Activated naive CD8-positive, alpha-beta T cell treated with anti-CD3 and anti-CD28 coated beads, Interleukin-2, amount 10 ng/mL, durations not matched to agents 7 days and 5 days (primary cell): ENCODE data around the gene IL1RL2. TPM values are rescaled to one million over a fixed set of nuclear protein-coding genes. Genes with fewer than 3 reads are reported as not detected.

Source experiments
- ATAC-seq: fragments of 150-1000 bp; cut with Tn5 transposase; one replicate; pipeline ENCODE4 v1.10.0; 2021; ENCODE audit warnings: low read depth, moderate library complexity
- POLR2A ChIA-PET: fragments of 350-600 bp; sonication (Branson Sonifier 250); formaldehyde crosslinking; loops from one replicate; lab custom pipeline; 2021; ENCODE audit warnings: antibody characterized with exemption; lab: Charles Lee
- DNase-seq: peaks from one replicate; pipeline ENCODE4 v3.0.0; 2021
- H3K27ac Mint-ChIP-seq: one replicate; pipeline ENCODE4 v1.8.0; 2022; ENCODE audit warnings: mild to moderate bottlenecking, mixed read lengths
- H3K27me3 Mint-ChIP-seq: one replicate; pipeline ENCODE4 v1.8.0; 2022; ENCODE audit warnings: mild to moderate bottlenecking, moderate library complexity, mixed read lengths
- H3K36me3 Mint-ChIP-seq: one replicate; pipeline ENCODE4 v1.8.0; 2021; ENCODE audit warnings: mild to moderate bottlenecking, mixed read lengths
- H3K4me1 Mint-ChIP-seq: one replicate; pipeline ENCODE4 v1.8.0; 2021; ENCODE audit warnings: mixed read lengths
- H3K4me3 Mint-ChIP-seq: one replicate; pipeline ENCODE4 v1.8.0; 2022; ENCODE audit warnings: mild to moderate bottlenecking, moderate library complexity, mixed read lengths
- H3K9me3 Mint-ChIP-seq: one replicate; pipeline ENCODE4 v1.8.0; 2021; ENCODE audit warnings: mixed read lengths
- total RNA-seq, 2 experiments: library from RNA; stranded (reverse); gene quantifications; one replicate each; pipeline ENCODE4 v1.2.3, GENCODE V29; 2021

The IL1RL2 gene
- total RNA-seq, 2 experiments from 2014 or later: not detected

- H3K4me1 Mint-ChIP-seq: peaks cover 8% of the 10 kb centered on the region
- DNase-seq: no peak
- peaks cover 49% of the 10 kb centered on the region for H3K9me3 Mint-ChIP-seq
- no peak overlapping the region for H3K27ac Mint-ChIP-seq
- POLR2A ChIA-PET: no interaction called here
- H3K27me3 Mint-ChIP-seq: peaks cover 8% of the 10 kb centered on the region
- no peak for ATAC-seq
- H3K36me3 Mint-ChIP-seq: peaks cover 12% of the 10 kb centered on the region
- no peak overlapping the region for H3K4me3 Mint-ChIP-seq
Observed at GRCh38 chr2:102147935-102148334, 38.9 kb upstream of the IL1RL2 start.

DNA sequence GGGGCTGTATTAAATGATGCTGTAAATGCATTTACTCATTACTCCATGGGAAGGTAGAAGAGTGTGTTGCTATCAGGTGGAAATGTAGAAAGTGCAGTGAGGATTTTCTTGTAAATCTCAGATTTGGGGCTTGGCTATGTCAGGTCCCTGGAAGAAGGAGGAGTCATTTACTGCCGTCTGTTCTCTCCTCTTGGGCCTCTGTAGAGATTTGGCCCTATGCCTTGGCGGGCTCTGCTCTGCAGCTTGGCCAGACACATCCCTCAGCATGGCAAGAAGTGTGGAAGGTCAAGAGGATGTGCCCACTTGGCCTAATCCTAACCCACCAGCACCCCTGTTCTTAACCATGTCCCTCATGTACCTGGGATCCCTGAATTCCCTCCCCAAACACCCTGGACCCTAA, 37.6 kb upstream of the IL1RL2 start:
- Mint-ChIP-seq H3K4me3 (no peak overlapping the region), H3K9me3 (peaks cover 45% of the 10 kb centered on the region), H3K27ac (no peak overlapping the region), H3K4me1 (peaks cover 4% of the 10 kb centered on the region), H3K36me3 (peaks cover 8% of the 10 kb centered on the region), H3K27me3 (peaks cover 3% of the 10 kb centered on the region)
- POLR2A ChIA-PET: no interaction called here
- DNase-seq (no peak), ATAC-seq (no peak)

- POLR2A ChIA-PET: no interaction called here
- ATAC-seq (no peak), DNase-seq (no peak)
- peaks cover 3% of the 10 kb centered on the region for H3K27me3 Mint-ChIP-seq
- no peak overlapping the region for H3K4me3 Mint-ChIP-seq
- peaks cover 41% of the 10 kb centered on the region for H3K9me3 Mint-ChIP-seq
- H3K27ac Mint-ChIP-seq: no peak overlapping the region
- peaks cover 4% of the 10 kb centered on the region for H3K4me1 Mint-ChIP-seq
- H3K36me3 Mint-ChIP-seq: peaks cover 8% of the 10 kb centered on the region
Observed at GRCh38 chr2:102149644-102150455, 37.0 kb upstream of the IL1RL2 start.

DNA sequence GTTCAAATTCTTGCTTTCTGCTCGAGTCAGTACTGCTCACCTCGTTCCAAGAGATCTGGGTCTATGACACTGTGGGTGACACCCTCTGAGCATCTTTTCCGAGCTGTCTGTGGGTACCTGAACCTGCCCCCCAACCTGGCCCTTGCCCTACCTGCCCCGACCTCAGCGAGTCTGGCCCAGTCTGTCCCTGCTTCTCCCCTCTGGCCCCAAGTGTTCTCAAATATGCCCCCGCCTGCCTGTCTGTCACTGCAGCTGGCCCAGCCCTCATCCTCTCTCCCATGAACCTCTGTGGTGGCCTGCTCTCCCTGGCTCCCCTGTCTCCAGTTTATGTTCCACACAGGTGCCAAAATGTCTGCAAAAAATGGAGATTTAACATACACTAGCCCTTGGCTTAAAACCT, 32.5 kb upstream of the IL1RL2 start:
- POLR2A ChIA-PET: no interaction called here
- DNase-seq (no peak), ATAC-seq (no peak)
- no peak overlapping the region for H3K4me3 Mint-ChIP-seq
- H3K27ac Mint-ChIP-seq: no peak overlapping the region
- H3K9me3 Mint-ChIP-seq: peaks cover 16% of the 10 kb centered on the region
- H3K27me3 Mint-ChIP-seq: no peaks in the 10 kb centered on the region
- H3K4me1 Mint-ChIP-seq: no peaks in the 10 kb centered on the region
- H3K36me3 Mint-ChIP-seq: peaks cover 4% of the 10 kb centered on the region

DNA sequence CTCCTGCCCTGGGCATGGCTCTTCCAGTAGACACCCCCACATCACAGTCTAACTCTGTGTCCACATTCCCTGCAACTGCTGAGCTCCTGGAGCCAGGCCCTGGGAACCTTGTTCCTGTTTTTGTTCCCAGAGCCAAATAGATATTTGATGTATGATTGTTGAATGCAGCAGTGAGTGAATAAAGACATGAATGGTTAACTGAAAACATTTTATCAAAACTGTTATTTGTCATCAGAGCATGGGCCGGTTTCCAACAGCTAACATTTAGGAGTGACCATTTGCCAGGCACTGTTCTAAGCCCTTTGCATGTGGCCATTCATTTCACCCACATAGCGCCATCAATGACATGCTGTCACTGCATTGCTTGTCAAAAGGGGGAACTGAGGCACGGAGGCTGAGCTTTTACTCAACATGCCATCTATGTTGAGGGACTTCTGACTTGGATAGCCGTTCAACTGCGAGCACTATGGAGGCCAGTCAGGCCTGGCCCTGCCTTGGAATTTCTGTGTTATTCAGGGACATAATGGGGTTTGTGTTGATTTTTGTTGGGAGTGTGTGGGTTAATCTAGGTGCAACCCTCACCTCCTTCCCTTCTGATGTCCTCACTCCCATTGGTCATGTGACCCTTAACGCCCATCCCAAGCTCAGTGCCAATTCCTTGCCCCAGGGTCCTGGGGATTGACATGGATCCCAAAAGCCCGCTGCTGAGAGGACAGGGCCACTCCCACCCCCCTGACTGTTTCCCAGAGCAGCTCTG, 31.7 kb upstream of the IL1RL2 start:
- H3K27ac Mint-ChIP-seq: no peak overlapping the region
- DNase-seq (no peak), ATAC-seq (no peak)
- no peaks in the 10 kb centered on the region for H3K4me1 Mint-ChIP-seq
- peaks cover 16% of the 10 kb centered on the region for H3K9me3 Mint-ChIP-seq
- H3K36me3 Mint-ChIP-seq: peaks cover 4% of the 10 kb centered on the region
- H3K27me3 Mint-ChIP-seq: no peaks in the 10 kb centered on the region
- H3K4me3 Mint-ChIP-seq: no peak overlapping the region
- POLR2A ChIA-PET: no interaction called here

GRCh38 chr2:102155703-102156515, 30.9 kb upstream of the IL1RL2 start:
- no peaks in the 10 kb centered on the region for H3K4me1 Mint-ChIP-seq
- H3K4me3 Mint-ChIP-seq: no peak overlapping the region
- peaks cover 4% of the 10 kb centered on the region for H3K36me3 Mint-ChIP-seq
- no peaks in the 10 kb centered on the region for H3K27me3 Mint-ChIP-seq
- peaks cover 16% of the 10 kb centered on the region for H3K9me3 Mint-ChIP-seq
- DNase-seq (no peak), ATAC-seq (no peak)
- POLR2A ChIA-PET: no interaction called here
- no peak overlapping the region for H3K27ac Mint-ChIP-seq

- H3K4me3 Mint-ChIP-seq: no peak overlapping the region
- no peaks in the 10 kb centered on the region for H3K27me3 Mint-ChIP-seq
- POLR2A ChIA-PET: no interaction called here
- no peaks in the 10 kb centered on the region for H3K36me3 Mint-ChIP-seq
- no peak for ATAC-seq
- H3K4me1 Mint-ChIP-seq: no peaks in the 10 kb centered on the region
- H3K27ac Mint-ChIP-seq: no peak overlapping the region
- H3K9me3 Mint-ChIP-seq: peaks cover 10% of the 10 kb centered on the region
- DNase-seq: no peak
Observed at GRCh38 chr2:102158011-102158755, 28.6 kb upstream of the IL1RL2 start.

GRCh38 chr2:102159295-102159694, 27.5 kb upstream of the IL1RL2 start:
- Mint-ChIP-seq H3K27me3 (no peaks in the 10 kb centered on the region), H3K9me3 (peaks cover 6% of the 10 kb centered on the region), H3K27ac (no peak overlapping the region), H3K36me3 (no peaks in the 10 kb centered on the region), H3K4me3 (no peak overlapping the region), H3K4me1 (no peaks in the 10 kb centered on the region)
- DNase-seq (no peak), ATAC-seq (no peak)
- POLR2A ChIA-PET: no interaction called here

DNA sequence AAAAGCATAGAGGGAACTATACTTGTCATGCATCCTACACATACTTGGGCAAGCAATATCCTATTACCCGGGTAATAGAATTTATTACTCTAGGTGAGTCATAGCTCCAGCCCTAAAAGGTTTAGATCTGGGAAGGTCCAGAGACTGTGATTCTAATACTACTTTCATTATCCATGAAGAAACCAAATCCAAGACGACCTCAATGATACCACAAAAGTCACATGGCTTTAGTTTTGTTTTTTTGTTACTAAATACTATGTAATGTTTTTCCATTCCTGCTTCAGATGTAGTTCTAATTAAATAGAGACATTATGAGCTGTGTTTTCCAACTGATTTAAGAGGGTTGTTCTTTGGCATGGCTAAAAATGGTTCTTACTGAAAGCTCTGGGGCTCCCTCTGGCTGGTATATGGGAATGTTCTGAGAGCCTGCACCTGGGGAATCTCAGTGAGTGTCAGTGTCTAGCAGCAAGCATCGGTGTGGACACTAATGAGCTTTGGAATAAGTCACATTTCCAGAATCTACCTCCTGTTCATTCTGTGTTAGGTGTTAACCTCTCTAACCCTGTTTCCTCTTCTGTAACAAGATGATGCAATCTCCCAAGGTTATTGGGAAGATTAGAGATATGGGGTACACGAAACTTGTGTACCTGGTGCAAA, 20.5 kb upstream of the IL1RL2 start:
- no peak for ATAC-seq
- no peak overlapping the region for H3K27ac Mint-ChIP-seq
- POLR2A ChIA-PET: no interaction called here
- peaks cover 5% of the 10 kb centered on the region for H3K36me3 Mint-ChIP-seq
- DNase-seq: no peak
- H3K27me3 Mint-ChIP-seq: no peaks in the 10 kb centered on the region
- peaks cover 5% of the 10 kb centered on the region for H3K4me1 Mint-ChIP-seq
- no peak overlapping the region for H3K4me3 Mint-ChIP-seq
- peaks cover 7% of the 10 kb centered on the region for H3K9me3 Mint-ChIP-seq

DNA sequence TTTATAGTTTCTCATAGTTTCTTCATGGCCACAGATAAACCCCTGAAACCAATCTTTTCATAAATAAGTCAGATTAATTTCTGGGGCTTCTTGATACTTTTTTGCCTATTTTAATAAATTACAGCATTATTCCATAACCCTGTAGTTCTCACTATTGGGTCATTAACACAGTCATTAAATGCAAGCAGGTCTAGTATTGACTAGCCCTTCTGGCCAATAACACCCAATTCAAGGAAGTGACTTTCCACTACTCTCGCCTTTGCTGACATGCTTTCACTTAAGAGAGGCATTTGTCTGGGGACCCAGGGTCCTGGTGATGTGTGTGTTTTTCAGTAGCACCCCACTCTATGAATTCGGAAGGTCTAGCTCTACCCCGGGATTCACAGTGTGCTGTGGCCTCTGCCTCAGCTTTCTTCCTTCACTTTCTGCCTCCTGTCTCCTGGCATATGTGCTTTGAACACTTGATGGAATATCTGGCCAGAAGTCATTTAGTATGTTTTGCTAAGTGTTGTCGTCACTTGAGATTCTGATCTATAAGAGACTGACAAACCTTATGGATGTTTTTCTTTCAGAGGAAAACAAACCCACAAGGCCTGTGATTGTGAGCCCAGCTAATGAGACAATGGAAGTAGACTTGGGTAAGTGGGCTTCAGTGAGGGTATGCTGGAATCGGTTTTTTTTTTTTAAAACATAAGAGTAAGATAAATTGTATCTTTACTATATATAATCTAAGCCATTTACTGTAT, 18.6 kb upstream of the IL1RL2 start:
- no peak overlapping the region for H3K4me3 Mint-ChIP-seq
- DNase-seq (no peak), ATAC-seq (no peak)
- H3K36me3 Mint-ChIP-seq: peaks cover 5% of the 10 kb centered on the region
- POLR2A ChIA-PET: no interaction called here
- H3K9me3 Mint-ChIP-seq: peaks cover 7% of the 10 kb centered on the region
- H3K4me1 Mint-ChIP-seq: peaks cover 14% of the 10 kb centered on the region
- H3K27ac Mint-ChIP-seq: no peak overlapping the region
- no peaks in the 10 kb centered on the region for H3K27me3 Mint-ChIP-seq

- Mint-ChIP-seq H3K27me3 (peaks cover 2% of the 10 kb centered on the region), H3K36me3 (peaks cover 3% of the 10 kb centered on the region), H3K9me3 (peaks cover 5% of the 10 kb centered on the region), H3K4me3 (no peak overlapping the region), H3K27ac (no peak overlapping the region), H3K4me1 (peaks cover 9% of the 10 kb centered on the region)
- POLR2A ChIA-PET: no interaction called here
- DNase-seq (no peak), ATAC-seq (no peak)
Observed at GRCh38 chr2:102171946-102172345, 14.9 kb upstream of the IL1RL2 start.

- Mint-ChIP-seq H3K36me3 (peaks cover 3% of the 10 kb centered on the region), H3K9me3 (peaks cover 3% of the 10 kb centered on the region), H3K27me3 (peaks cover 2% of the 10 kb centered on the region), H3K4me3 (peak overlapping the region; percentile 20), H3K27ac (peak overlapping the region; percentile 48), H3K4me1 (peaks cover 9% of the 10 kb centered on the region)
- POLR2A ChIA-PET: no interaction called here
- DNase-seq (no peak), ATAC-seq (no peak)
Observed at GRCh38 chr2:102172745-102173144, 14.1 kb upstream of the IL1RL2 start.
